UCSD-AML1 (cell line): Measurements from ENCODE around the gene TNRC6A.

Source experiments
- DNase-seq: peaks from one replicate; lab custom pipeline; 2025; ENCODE audit not compliant: unreplicated experiment; lab: John Stamatoyannopoulos, UW

The TNRC6A gene

GRCh38 chr16:24755201-24755874 is 25.9 kb downstream of the TNRC6A start:
- no peak for DNase-seq

DNA sequence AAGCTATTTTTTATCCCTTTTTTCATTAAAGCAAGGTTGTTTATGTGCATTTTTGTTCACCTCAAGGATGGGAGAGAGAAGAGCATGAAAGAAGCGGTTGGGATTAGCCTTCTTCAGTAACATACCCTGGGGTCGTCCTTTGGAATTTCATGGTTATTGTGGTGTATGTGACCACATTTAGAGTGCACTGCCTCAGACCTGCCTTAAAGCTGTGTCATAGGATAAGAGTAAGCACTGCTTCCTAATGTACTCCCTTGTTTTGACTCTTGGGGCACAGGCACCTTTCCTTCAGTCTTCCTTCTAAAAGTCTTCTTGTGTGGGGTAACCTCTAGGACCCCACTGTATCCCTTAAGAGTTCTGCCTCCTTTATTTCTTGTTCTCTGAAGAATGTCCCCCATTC is 28.9 kb downstream of the TNRC6A start:
- no peak for DNase-seq

GRCh38 chr16:24759006-24759405 is 29.6 kb downstream of the TNRC6A start:
- no peak for DNase-seq

GRCh38 chr16:24761526-24761925 is 32.1 kb downstream of the TNRC6A start:
- DNase-seq, result no peak

DNA sequence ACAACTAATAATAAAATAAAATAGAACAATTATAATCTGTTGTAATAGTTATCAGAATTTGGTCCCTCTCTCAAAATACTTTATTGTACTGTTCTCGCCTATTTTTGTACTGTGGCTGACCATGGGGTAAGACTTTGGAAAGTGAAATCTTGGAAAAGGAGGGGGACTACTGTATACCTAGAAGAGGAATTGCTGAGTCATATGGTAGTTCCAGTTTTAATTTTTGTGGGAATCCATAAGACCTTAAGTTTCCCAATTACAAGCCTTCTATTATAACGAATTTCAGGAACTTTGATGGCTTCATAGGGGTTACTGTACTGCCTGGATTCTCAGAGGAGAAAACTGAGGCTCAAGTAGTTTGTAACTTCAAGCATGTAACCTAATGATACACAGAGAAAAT is 35.5 kb downstream of the TNRC6A start:
- DNase-seq, result no peak

DNA sequence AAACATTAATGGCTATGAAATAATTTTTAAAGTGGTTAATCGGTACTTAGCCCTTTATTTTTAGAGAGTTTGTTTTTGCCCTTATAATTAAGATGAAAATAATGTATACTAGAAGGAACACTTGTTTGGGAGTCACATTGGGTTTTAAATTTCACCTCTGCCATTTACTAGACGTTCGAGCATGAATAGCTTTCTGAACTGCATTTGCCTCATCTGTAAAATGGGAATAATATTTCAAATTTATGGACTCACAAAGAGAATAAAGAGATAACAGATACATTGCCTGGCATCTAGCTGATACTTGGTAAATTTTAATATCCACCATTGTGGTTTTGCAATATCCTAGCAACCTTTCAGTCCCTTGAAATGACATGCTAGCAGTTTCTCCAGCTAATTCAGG is 36.6 kb downstream of the TNRC6A start:
- DNase-seq, result no peak

- DNase-seq, result no peak
Observed at GRCh38 chr16:24769806-24770205, 40.4 kb downstream of the TNRC6A start.

- DNase-seq, result no peak
Observed at GRCh38 chr16:24771132-24771778, 41.8 kb downstream of the TNRC6A start.

DNA sequence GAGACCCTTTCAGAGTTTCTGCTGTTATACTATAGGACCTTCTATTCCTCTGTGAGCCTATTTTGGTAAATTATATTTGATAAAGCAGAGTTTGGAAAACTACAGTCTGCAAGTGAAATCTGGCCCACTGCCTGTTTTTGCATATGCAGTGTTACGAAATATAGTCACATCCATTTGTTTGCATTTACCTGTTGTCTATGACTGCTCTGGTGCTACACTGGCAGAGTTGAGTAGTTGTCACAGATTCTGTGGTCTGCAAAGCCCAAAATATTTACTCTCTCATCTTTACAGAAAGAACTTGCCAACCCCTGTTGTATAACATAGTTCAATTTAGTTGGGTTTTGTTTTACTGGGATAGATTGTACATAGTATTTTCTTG is 42.3 kb downstream of the TNRC6A start:
- DNase-seq, result no peak

GRCh38 chr16:24773771-24774427 is 44.4 kb downstream of the TNRC6A start:
- no peak for DNase-seq

- DNase-seq, result no peak
Observed at GRCh38 chr16:24774510-24774909, 45.1 kb downstream of the TNRC6A start.

GRCh38 chr16:24775455-24775854 is 46.0 kb downstream of the TNRC6A start:
- no peak for DNase-seq

DNA sequence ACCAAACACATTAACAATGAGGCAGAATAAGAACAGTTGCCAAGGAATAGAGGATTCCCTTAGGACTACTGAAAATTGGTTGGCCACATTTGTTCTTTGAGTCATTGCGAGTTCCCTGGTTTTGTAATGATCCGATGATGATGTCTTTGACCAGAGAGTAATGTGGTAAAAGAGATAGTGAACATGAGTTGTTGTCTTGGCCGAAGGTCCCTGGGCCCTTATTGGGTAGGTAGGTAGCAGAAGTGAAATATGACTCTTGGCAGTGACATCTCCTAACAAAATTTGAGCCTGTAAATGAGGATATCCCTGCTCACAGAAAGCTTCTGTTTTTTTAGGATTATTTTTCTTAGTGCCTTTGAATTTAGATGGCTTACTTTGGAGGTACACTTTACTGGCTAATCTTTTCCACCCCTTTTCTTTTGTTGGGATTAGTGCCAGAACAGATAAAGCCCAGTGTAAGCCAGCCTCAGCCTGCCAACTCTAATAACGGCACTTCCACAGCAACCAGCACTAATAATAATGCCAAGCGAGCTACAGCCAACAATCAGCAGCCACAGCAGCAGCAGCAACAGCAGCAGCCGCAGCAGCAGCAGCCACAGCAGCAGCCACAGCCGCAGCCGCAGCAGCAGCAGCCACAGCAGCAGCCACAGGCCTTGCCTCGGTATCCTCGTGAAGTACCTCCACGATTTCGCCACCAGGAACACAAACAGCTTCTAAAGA is 47.2 kb downstream of the TNRC6A start:
- DNase-seq, result no peak

DNA sequence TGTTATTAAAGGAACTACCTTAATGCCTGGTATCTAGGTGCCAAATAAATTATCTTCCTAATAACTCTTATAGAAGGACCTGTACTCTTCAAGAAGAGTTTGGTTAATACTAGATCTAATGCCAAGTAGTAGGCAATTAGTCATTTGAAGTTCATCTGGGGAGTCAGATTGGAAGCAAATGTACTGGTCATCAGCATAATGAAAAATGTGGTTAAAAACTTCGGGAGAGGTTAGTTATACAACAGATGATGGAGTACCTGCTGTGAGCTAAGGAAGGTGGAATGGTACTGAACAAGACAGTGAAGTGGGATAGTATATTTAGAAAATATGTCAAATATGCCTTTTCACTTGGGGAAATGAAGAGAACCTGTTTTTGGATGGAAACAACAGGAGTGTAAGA is 49.2 kb downstream of the TNRC6A start:
- DNase-seq, result no peak

DNA sequence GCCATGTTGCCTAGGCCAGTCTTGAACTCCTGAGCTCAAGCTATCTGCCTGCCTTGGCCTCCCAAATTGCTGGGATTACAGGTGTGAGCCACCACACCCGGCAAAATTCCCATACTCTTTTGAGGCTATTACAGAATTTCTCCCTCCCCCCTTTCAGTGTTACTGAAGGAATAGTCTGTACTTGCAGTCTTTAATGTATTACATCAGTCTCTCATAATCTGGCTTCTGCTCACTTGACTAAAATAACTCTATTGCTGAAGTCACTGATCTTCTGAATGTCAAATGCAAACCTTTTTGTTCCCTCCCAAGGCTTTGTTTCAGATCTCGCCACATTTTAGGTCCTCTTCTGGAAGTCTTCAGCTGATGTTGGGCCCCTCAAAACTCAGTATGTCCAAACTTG is 51.8 kb downstream of the TNRC6A start:
- no peak for DNase-seq

DNA sequence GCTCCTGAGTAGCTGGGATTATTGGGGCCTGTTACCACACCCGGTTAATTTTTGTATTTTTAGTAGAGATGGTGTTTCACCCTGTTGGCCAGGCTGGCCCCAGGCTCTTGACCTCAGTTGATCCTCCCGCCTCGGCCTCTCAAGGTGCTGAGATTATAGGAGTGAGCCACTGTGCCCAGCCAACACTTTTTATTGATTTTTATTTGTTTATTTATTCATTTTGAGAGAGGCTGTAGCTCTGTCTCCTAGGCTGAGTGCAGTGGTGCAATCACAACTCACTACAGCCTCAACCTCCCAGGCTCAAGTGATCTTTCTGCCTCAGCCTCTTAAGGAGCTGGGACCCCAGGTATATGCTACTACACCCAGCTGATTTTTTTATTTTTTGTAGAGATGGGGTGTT is 54.7 kb downstream of the TNRC6A start:
- no peak for DNase-seq

DNA sequence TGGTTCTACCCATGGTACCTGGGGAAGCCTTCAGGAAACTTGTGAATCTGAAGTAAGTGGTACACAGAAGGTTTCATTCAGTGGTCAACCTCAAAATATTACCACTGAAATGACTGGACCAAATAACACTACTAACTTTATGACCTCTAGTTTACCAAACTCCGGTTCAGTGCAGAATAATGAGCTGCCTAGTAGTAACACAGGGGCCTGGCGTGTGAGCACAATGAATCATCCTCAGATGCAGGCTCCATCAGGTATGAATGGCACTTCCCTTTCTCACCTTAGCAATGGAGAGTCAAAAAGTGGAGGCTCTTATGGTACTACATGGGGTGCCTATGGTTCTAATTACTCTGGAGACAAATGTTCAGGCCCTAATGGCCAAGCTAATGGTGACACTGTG is 60.4 kb downstream of the TNRC6A start:
- DNase-seq, result no peak

DNA sequence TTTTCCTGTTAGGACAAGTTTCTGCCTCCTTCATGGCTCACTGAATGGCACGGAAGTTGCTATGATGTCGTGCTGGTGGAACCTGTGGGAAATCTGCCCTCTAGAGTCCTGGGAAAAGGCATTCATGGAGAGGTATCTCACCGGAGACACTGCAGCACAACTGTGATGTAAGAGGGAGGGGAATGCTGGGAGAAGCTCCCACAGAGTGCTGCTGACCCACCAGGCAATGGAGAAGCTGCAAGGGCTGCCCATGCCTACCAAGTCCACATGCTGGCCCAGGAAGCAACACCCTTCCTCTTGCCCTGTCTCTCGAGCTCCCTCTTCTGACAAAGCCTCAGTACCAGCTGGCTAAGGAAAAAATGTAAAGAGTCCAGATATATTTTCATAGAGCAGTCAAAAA is 71.1 kb downstream of the TNRC6A start:
- DNase-seq, result no peak

GRCh38 chr16:24801761-24802302 is 72.4 kb downstream of the TNRC6A start:
- DNase-seq, result no peak

- no peak for DNase-seq
Observed at GRCh38 chr16:24805484-24805883, 76.0 kb downstream of the TNRC6A start.

- no peak for DNase-seq
Observed at GRCh38 chr16:24807301-24807700, 77.8 kb downstream of the TNRC6A start.
